Esophagus muscularis mucosa (tissue), 4 donors: Measurements from ENCODE around the gene ACOXL. TPM values are rescaled to one million over a fixed set of nuclear protein-coding genes. Genes with fewer than 3 reads are reported as not detected.
A peak's percentile ranks its signal among the peaks of the same experiment; 100 is the strongest.

Experiments used
- DNase-seq: peaks from one replicate; pipeline ENCODE4 v3.0.0-alpha.2; 2017; ENCODE audit errors: extremely low spot score
- H3K27ac ChIP-seq, 4 donors: fragments of 200-600 bp; sonication (generic); replicated peaks in 1 of 4; 1 replicate in 3 of 4; 2 replicates in 1 of 4; pipeline ENCODE4 v1.5.1; 2016 to 2019; ENCODE audit warnings: mild to moderate bottlenecking in 1 of 4
- H3K27me3 ChIP-seq, 4 donors: fragments of 200-600 bp; sonication (generic); one replicate each; pipeline versions ENCODE4 v1.5.1 to v1.6.0; 2016 to 2019
- H3K36me3 ChIP-seq, 4 donors: fragments of 200-600 bp; sonication (generic); one replicate each; pipeline ENCODE4 v1.5.1; 2016 to 2019
- H3K4me1 ChIP-seq, 4 donors: fragments of 200-600 bp; sonication (generic); one replicate each; pipeline ENCODE4 v1.5.1; 2016 to 2019
- H3K4me3 ChIP-seq, 4 donors: fragments of 200-600 bp; sonication (generic); 1 replicate in 2 of 4; 2 replicates in 2 of 4; pipeline ENCODE4 v1.5.1; 2016 to 2019; ENCODE audit warnings: mild to moderate bottlenecking in 4 of 4, moderate library complexity in 1 of 4
- H3K9me3 ChIP-seq, 4 donors: fragments of 200-600 bp; sonication (generic); 1 replicate in 3 of 4; 2 replicates in 1 of 4; pipeline ENCODE4 v1.5.1; 2016 to 2019
- CTCF ChIP-seq, 3 experiments: fragments of 200-600 bp in 2 of 3; fragments of 450-650 bp in 1 of 3; sonication (generic) in 2 of 3; IDR thresholded peaks; one replicate each; pipeline ENCODE4 v1.5.1; 2017 to 2019; ENCODE audit warnings: antibody characterized with exemption in 3 of 3, mild to moderate bottlenecking in 2 of 3, moderate library complexity in 1 of 3
- EP300 ChIP-seq: sonication (generic); formaldehyde crosslinking; IDR thresholded peaks from one replicate; pipeline ENCODE4 v1.6.1; 2017; ENCODE audit warnings: antibody characterized with exemption
- POLR2A ChIP-seq: fragments of 450-650 bp; IDR thresholded peaks from one replicate; pipeline ENCODE4 v1.6.1; 2017; ENCODE audit warnings: antibody characterized with exemption, moderate library complexity, mild to moderate bottlenecking, low read depth
- POLR2AphosphoS5 ChIP-seq, 2 donors: sonication (generic); formaldehyde crosslinking; IDR thresholded peaks; one replicate each; pipeline ENCODE4 v1.6.1; 2017; ENCODE audit warnings: antibody characterized with exemption in 2 of 2
- WGBS: methylation state at CpG from one replicate; pipeline ENCODE4 v1.1.5; 2018; 5-methylcytosine and 5-hydroxymethylcytosine counted together
- intact Hi-C: fragments of 100-400 bp; cut with DNase I; formaldehyde crosslinking; loops from one replicate; pipeline ENCODE4 v1.15.1; 2023
- total RNA-seq, 4 donors: library from RNA; depleted of rRNA; stranded (reverse); fragments of >200 nt; gene quantifications; one replicate each; pipeline versions ENCODE4 v1.1.0 to v1.2.1, GENCODE V29; 2016

ACOXL gene
- total RNA-seq, 4 donors from 2014 or later = not detected

DNA sequence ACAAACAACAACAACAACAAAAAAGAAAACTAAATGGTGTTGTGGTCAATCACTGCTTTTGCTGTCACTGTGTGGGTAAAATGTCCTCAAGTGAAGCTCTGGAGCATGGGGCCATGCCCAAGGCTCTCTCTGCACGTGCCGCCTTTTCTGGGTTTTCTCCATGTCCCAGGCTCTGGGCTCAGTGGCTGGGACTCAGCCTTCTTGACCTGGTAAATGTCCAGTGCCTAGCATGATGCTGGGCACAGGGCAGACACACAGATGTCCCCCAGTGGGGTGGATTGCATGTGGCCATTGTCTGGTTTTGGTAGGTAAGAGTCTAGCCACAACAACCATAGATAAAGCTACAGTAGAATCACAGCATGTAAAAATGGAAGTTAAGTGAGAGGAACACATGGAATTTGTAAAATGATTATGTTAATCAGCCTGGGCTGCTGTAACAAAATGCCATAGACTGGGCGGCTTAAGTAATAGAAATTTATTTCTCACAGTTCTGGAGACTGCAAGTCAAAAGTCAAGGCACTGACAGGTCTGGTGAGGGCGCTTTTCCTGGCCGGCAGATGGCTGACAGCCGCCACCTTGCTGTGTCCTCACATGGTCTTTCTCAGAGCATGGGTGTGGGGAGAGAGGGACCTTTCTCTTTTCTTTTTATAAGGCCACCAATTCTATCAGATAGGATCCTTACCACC lies 174.4 kb downstream of the ACOXL start:
- Histone ChIP-seq H3K27ac (no peak overlapping the region), H3K27me3 (no peaks in the 10 kb centered on the region), H3K4me1 (no peaks in the 10 kb centered on the region), H3K4me3 (no peak overlapping the region), H3K9me3 (peaks cover 0 to 11% (median 5%) of the 10 kb centered on the region in 4 donors), H3K36me3 (no peaks in the 10 kb centered on the region)
- DNase-seq = peak; percentile 88
- 94% methylated on average over 6 of the region's 6 CpGs for WGBS
- intact Hi-C loops = no loop called here
- TF ChIP-seq EP300 = no peak
- TF ChIP-seq CTCF (IDR thresholded peaks at IDR 0.05) = no peak
- no peak for TF ChIP-seq POLR2A
- no peak for TF ChIP-seq POLR2AphosphoS5 (IDR thresholded peaks at IDR 0.05)

DNA sequence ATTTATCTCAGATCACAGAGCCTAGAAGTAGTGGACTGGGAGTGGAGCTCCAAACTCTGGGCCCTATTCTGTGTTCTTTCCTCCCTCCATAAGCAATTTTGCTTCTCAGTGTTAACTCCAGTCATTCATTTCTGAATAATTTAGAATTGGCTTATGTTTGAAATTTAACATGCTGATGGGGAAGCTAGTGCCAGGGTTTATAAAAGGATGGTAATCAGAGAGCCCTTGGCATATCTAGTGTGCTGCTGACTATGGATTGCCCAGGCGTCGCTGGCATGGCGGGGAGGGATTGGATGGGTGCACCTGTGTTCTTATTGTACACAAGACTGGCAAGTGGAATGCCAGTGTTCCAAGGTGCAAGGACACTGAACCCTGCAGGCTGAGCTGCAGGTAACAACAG lies 177.1 kb downstream of the ACOXL start:
- intact Hi-C loops = no loop called here
- Histone ChIP-seq H3K36me3 (no peaks in the 10 kb centered on the region), H3K9me3 (peaks cover 0 to 14% (median 6%) of the 10 kb centered on the region in 4 donors), H3K4me1 (no peaks in the 10 kb centered on the region), H3K27ac (no peak overlapping the region), H3K4me3 (no peak overlapping the region), H3K27me3 (no peaks in the 10 kb centered on the region)
- WGBS = 95% methylated on average over 3 of the region's 3 CpGs
- no peak for DNase-seq
- TF ChIP-seq CTCF (IDR thresholded peaks at IDR 0.05) (no peak), EP300 (no peak), POLR2A (no peak), POLR2AphosphoS5 (IDR thresholded peaks at IDR 0.05) (no peak)

- DNase-seq = no peak
- Histone ChIP-seq H3K27me3 (no peaks in the 10 kb centered on the region), H3K36me3 (no peaks in the 10 kb centered on the region), H3K4me3 (no peak overlapping the region), H3K4me1 (no peaks in the 10 kb centered on the region), H3K9me3 (peaks cover 0 to 14% (median 6%) of the 10 kb centered on the region in 4 donors), H3K27ac (no peak overlapping the region)
- intact Hi-C loops = no loop called here
- WGBS = 67% methylated on average over 1 of the region's 1 CpG
- no peak for TF ChIP-seq CTCF (IDR thresholded peaks at IDR 0.05)
- TF ChIP-seq POLR2AphosphoS5 (IDR thresholded peaks at IDR 0.05) = no peak
- TF ChIP-seq POLR2A = no peak
- no peak for TF ChIP-seq EP300
These were observed 178.1 kb downstream of the ACOXL start for GRCh38 chr2:110910423-110910822.

DNA sequence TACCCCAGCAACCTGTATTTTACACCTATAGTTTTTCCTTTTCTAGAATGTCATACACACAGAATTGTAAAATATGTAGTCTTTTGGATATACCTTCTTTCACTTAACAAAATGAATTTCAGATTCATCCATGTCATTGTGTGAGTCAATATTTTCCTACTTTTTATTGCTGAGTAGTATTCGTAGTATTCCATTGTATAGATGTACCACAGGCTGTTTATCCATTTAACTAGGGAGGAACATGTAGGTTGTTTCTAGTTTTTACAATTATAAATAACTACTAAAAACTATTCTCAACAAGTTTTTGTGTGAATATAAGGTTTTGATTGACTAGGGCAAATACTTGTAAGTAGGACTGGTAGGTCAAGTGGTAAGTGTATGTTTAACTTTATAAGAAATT lies 187.4 kb downstream of the ACOXL start:
- no peak overlapping the region for H3K4me3 ChIP-seq
- no peaks in the 10 kb centered on the region for H3K4me1 ChIP-seq
- no peak for TF ChIP-seq POLR2AphosphoS5 (IDR thresholded peaks at IDR 0.05)
- TF ChIP-seq POLR2A = no peak
- TF ChIP-seq CTCF (IDR thresholded peaks at IDR 0.05) = no peak
- no peak for TF ChIP-seq EP300
- H3K27me3 ChIP-seq = no peaks in the 10 kb centered on the region
- 100% methylated on average over 1 of the region's 1 CpG for WGBS
- peaks cover 0 to 7% (median 3%) of the 10 kb centered on the region in 4 donors for H3K9me3 ChIP-seq
- no peaks in the 10 kb centered on the region for H3K36me3 ChIP-seq
- DNase-seq = no peak
- intact Hi-C loops = no loop called here
- H3K27ac ChIP-seq = no peak overlapping the region

DNA sequence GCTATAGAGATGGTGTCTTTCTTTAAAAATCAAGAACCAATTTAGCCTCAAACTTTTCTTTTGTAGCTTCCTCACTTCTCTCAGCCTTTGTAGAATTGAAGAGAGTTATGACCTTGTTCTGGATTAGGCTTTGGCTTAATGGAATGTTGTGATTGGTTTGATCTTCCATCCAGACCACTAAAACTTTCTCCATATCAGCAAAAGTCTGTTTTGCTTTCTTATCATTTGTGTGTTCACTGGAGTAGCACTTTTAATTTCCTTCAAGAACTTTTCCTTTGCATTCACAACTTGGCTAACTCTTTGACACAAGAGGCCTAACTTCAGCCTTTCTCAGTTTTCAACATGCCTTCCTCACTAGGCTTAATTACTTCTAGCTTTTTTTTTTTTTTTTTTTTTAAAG lies 193.1 kb downstream of the ACOXL start:
- intact Hi-C loops = no loop called here
- Histone ChIP-seq H3K4me3 (no peak overlapping the region), H3K9me3 (peaks cover 0 to 7% (median 0%) of the 10 kb centered on the region in 4 donors), H3K27ac (no peak overlapping the region), H3K27me3 (no peaks in the 10 kb centered on the region), H3K36me3 (no peaks in the 10 kb centered on the region), H3K4me1 (no peaks in the 10 kb centered on the region)
- TF ChIP-seq POLR2AphosphoS5 (IDR thresholded peaks at IDR 0.05) (no peak), POLR2A (no peak), CTCF (IDR thresholded peaks at IDR 0.05) (no peak), EP300 (no peak)
- DNase-seq = no peak
